GM12878 (cell line): ENCODE measurements around the gene NAA11. TPM values are rescaled to one million over a fixed set of nuclear protein-coding genes. Genes with fewer than 3 reads are reported as not detected.

Experiments used
- BCL11A ChIP-seq: IDR thresholded peaks from 2 replicates; pipeline ENCODE4 v1.6.1; 2011; ENCODE audit warnings: low read depth, low read length
- BHLHE40 ChIP-seq, 2 experiments: fragments of 450-650 bp in 1 of 2; IDR thresholded peaks; 2 replicates each; pipeline ENCODE4 v1.6.1; 2011 to 2017; ENCODE audit warnings: low read depth in 2 of 2, borderline replicate concordance in 1 of 2, improper control_type of control experiment in 1 of 2, low read length in 1 of 2, mild to moderate bottlenecking in 1 of 2
- BMI1 ChIP-seq: fragments of 450-650 bp; IDR thresholded peaks from 2 replicates; pipeline ENCODE4 v1.6.1; 2016; ENCODE audit warnings: mild to moderate bottlenecking, moderate library complexity, borderline replicate concordance
- CHD1 ChIP-seq: IDR thresholded peaks from 2 replicates; pipeline ENCODE4 v1.6.1; 2012; ENCODE audit warnings: low read depth, low read length, improper control_type of control experiment
- CHD2 ChIP-seq: IDR thresholded peaks from 2 replicates; pipeline ENCODE4 v1.6.1; 2011; ENCODE audit warnings: low read depth, low read length, improper control_type of control experiment, borderline replicate concordance
- CHD4 ChIP-seq: fragments of 200-600 bp; sonication (generic); IDR thresholded peaks from 2 replicates; pipeline ENCODE4 v1.6.1; 2016; ENCODE audit warnings: mild to moderate bottlenecking
- CREB1 ChIP-seq: IDR thresholded peaks from 2 replicates; pipeline ENCODE4 v1.6.1; 2012; ENCODE audit warnings: low read depth, mild to moderate bottlenecking, inconsistent platforms
- EP300 ChIP-seq, 2 experiments: fragments of 150-350 bp in 1 of 2; IDR thresholded peaks; 2 replicates each; pipeline ENCODE4 v1.6.1; 2011 to 2012; ENCODE audit warnings: low read depth in 2 of 2, low read length in 2 of 2, borderline replicate concordance in 1 of 2, improper control_type of control experiment in 1 of 2, inconsistent platforms in 1 of 2; ENCODE audit not compliant: control insufficient read depth in 1 of 2
- FOS ChIP-seq: IDR thresholded peaks from 3 replicates; pipeline ENCODE4 v1.6.1; 2011; ENCODE audit warnings: borderline replicate concordance; ENCODE audit not compliant: insufficient read length; ENCODE audit errors: extremely low read depth
- HDAC6 ChIP-seq: fragments of 200-600 bp; sonication (generic); IDR thresholded peaks from one replicate; pipeline ENCODE4 v1.8.0; 2017; ENCODE audit warnings: antibody characterized with exemption; ENCODE audit not compliant: unreplicated experiment
- IKZF1 ChIP-seq: fragments of 450-650 bp; conservative IDR thresholded peaks from 2 replicates; pipeline ENCODE4 v1.6.1; 2017; ENCODE audit warnings: antibody characterized with exemption, mild to moderate bottlenecking
- JUND ChIP-seq: IDR thresholded peaks from 2 replicates; pipeline ENCODE4 v1.6.1; 2012; ENCODE audit warnings: low read depth, mild to moderate bottlenecking, low read length, improper control_type of control experiment, moderate library complexity
- KLF5 ChIP-seq: fragments of 450-650 bp; IDR thresholded peaks from 2 replicates; pipeline ENCODE4 v1.6.1; 2014; ENCODE audit warnings: mild to moderate bottlenecking; ENCODE audit not compliant: partially characterized antibody
- LARP7 ChIP-seq: fragments of 450-650 bp; IDR thresholded peaks from 2 replicates; pipeline ENCODE4 v1.6.1; 2017; ENCODE audit warnings: mild to moderate bottlenecking
- MEF2A ChIP-seq: IDR thresholded peaks from 2 replicates; pipeline ENCODE4 v1.6.1; 2011; ENCODE audit warnings: low read depth, mild to moderate bottlenecking, low read length, moderate library complexity; ENCODE audit not compliant: insufficient read depth
- NFXL1 ChIP-seq: fragments of 450-650 bp; IDR thresholded peaks from 2 replicates; pipeline ENCODE4 v1.6.1; 2017; ENCODE audit warnings: antibody characterized with exemption, mild to moderate bottlenecking, borderline replicate concordance
- POLR2AphosphoS2 ChIP-seq: IDR thresholded peaks from 2 replicates; pipeline ENCODE4 v1.6.1; 2011; ENCODE audit warnings: low read depth, mild to moderate bottlenecking, low read length, improper control_type of control experiment, moderate library complexity
- RAD21 ChIP-seq: IDR thresholded peaks from 2 replicates; pipeline ENCODE4 v1.6.1; 2011; ENCODE audit warnings: mild to moderate bottlenecking, low read depth, low read length, moderate library complexity; ENCODE audit not compliant: insufficient read depth
- RCOR1 ChIP-seq: conservative IDR thresholded peaks from 2 replicates; pipeline ENCODE4 v1.6.1; 2012; ENCODE audit warnings: low read depth, low read length, improper control_type of control experiment
- SIN3A ChIP-seq: IDR thresholded peaks from 2 replicates; pipeline ENCODE4 v1.6.1; 2012; ENCODE audit warnings: low read depth, low read length, improper control_type of control experiment
- SMAD1 ChIP-seq: fragments of 450-650 bp; IDR thresholded peaks from 2 replicates; pipeline ENCODE4 v1.6.1; 2018; ENCODE audit warnings: mild to moderate bottlenecking, low read depth; ENCODE audit not compliant: partially characterized antibody
- SUZ12 ChIP-seq: fragments of 200-600 bp; sonication (generic); IDR thresholded peaks from one replicate; pipeline ENCODE4 v1.6.1; 2018; ENCODE audit warnings: antibody characterized with exemption, mild to moderate bottlenecking; ENCODE audit not compliant: unreplicated experiment
- TBL1XR1 ChIP-seq: IDR thresholded peaks from 2 replicates; pipeline ENCODE4 v1.6.1; 2012; ENCODE audit warnings: low read depth, low read length, improper control_type of control experiment
- TCF3 ChIP-seq: IDR thresholded peaks from 2 replicates; pipeline ENCODE4 v1.6.1; 2012; ENCODE audit warnings: low read depth, mild to moderate bottlenecking, low read length, borderline replicate concordance; ENCODE audit not compliant: insufficient read depth
- YBX1 ChIP-seq: fragments of 450-650 bp; IDR thresholded peaks from 2 replicates; pipeline ENCODE4 v1.6.1; 2016; ENCODE audit warnings: antibody characterized with exemption
- YY1 ChIP-seq: IDR thresholded peaks from 2 replicates; pipeline ENCODE4 v1.6.1; 2011; ENCODE audit warnings: low read depth, mild to moderate bottlenecking, low read length
- ZNF622 ChIP-seq: fragments of 450-650 bp; IDR thresholded peaks from 2 replicates; pipeline ENCODE4 v1.6.1; 2017; ENCODE audit warnings: mild to moderate bottlenecking, inconsistent platforms
- polyA plus RNA-seq, 11 experiments: library from polyadenylated mRNA; depleted of rRNA in 4 of 11; unstranded in 6 of 11; stranded (reverse) in 5 of 11; fragments of >200 nt; fragmentation: Nextera tagmentation in 4 of 11; fragmentation: Illumina TruSeq in 1 of 11; extraction: Ambion mirVana in 4 of 11; extraction: Trizol in 1 of 11; gene quantifications; 1 replicate in 1 of 11; 2 replicates in 10 of 11; pipeline versions ENCODE4 v1.2.1 to v1.2.3, GENCODE V29; 2011 to 2016; ENCODE audit warnings: inconsistent platforms in 2 of 11, missing spikeins in 2 of 11, low read depth in 1 of 11
- total RNA-seq, 4 experiments: library from RNA; depleted of rRNA in 3 of 4; stranded (reverse); fragments of >200 nt in 3 of 4; fragmentation: Illumina TruSeq in 1 of 4; extraction: Trizol in 1 of 4; gene quantifications; 2 replicates each; pipeline versions ENCODE4 v1.2.1 to v1.2.3, GENCODE V29; 2013 to 2021
- TF ChIP-seq, protein P1 (sequence below): fragments of 450-650 bp; IDR thresholded peaks from 2 replicates; pipeline ENCODE4 v1.6.1; 2017; ENCODE audit warnings: mild to moderate bottlenecking, low read depth, inconsistent platforms; ENCODE audit not compliant: poor library complexity, severe bottlenecking
- TF ChIP-seq, protein P2 (sequence below): fragments of 450-650 bp; IDR thresholded peaks from 2 replicates; pipeline ENCODE4 v1.6.1; 2014; ENCODE audit warnings: mild to moderate bottlenecking
- TF ChIP-seq, protein P3 (sequence below): IDR thresholded peaks from 2 replicates; pipeline ENCODE4 v1.6.1; 2012; ENCODE audit warnings: low read depth, low read length, improper control_type of control experiment

Gene NAA11
- total and polyA plus RNA-seq, 10 of the 15 experiments (the other 5 are each of a cell fraction or from before 2014, with no cell fraction given): 0.12 to 0.16 TPM; not detected in 8

DNA sequence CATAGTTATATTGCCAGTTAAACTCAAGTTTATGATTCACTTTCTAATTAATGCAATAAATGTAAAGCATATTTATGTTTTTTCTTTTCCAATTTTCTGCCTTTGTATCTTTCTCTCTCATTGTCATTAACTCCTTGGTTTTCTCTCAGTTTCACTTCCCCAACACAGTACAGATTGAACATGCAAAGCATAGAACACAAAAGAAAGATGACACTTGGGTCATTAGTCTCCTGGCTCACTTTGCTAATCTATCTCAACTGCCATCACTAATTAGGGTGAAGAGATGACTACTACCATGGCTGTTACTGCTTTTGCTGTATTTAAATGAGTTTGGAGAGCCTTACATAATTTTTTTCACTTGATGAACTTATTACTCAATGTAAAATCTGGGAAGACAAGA, 12.3 kb upstream of the NAA11 start (continued):
- TF ChIP-seq, protein P1, sequence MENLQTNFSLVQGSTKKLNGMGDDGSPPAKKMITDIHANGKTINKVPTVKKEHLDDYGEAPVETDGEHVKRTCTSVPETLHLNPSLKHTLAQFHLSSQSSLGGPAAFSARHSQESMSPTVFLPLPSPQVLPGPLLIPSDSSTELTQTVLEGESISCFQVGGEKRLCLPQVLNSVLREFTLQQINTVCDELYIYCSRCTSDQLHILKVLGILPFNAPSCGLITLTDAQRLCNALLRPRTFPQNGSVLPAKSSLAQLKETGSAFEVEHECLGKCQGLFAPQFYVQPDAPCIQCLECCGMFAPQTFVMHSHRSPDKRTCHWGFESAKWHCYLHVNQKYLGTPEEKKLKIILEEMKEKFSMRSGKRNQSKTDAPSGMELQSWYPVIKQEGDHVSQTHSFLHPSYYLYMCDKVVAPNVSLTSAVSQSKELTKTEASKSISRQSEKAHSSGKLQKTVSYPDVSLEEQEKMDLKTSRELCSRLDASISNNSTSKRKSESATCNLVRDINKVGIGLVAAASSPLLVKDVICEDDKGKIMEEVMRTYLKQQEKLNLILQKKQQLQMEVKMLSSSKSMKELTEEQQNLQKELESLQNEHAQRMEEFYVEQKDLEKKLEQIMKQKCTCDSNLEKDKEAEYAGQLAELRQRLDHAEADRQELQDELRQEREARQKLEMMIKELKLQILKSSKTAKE: no peak
- no peak for TF ChIP-seq CHD4
- no peak for TF ChIP-seq LARP7
- TF ChIP-seq SMAD1: peak; percentile 10
- peak; percentile 84 for TF ChIP-seq BMI1
- no peak for TF ChIP-seq RAD21
- TF ChIP-seq NFXL1: no peak
- TF ChIP-seq, protein P2, sequence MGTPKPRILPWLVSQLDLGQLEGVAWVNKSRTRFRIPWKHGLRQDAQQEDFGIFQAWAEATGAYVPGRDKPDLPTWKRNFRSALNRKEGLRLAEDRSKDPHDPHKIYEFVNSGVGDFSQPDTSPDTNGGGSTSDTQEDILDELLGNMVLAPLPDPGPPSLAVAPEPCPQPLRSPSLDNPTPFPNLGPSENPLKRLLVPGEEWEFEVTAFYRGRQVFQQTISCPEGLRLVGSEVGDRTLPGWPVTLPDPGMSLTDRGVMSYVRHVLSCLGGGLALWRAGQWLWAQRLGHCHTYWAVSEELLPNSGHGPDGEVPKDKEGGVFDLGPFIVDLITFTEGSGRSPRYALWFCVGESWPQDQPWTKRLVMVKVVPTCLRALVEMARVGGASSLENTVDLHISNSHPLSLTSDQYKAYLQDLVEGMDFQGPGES: no peak
- TF ChIP-seq FOS: no peak
- TF ChIP-seq IKZF1: peak; percentile 65
- 0 out of 2 replicates have a peak, but pooled peaks have one; percentile 43 for TF ChIP-seq RCOR1
- TF ChIP-seq KLF5: no peak
- no peak for TF ChIP-seq YBX1
- TF ChIP-seq CHD2: 0 out of 2 replicates have a peak, but pooled peaks have one; percentile 17
- TF ChIP-seq SUZ12: no peak
- TF ChIP-seq TBL1XR1: no peak
- TF ChIP-seq HDAC6: no peak
- TF ChIP-seq TCF3: no peak
- peak; percentile 78; the same call in 1 of the 2 replicates for TF ChIP-seq BCL11A
- TF ChIP-seq ZNF622: no peak
- TF ChIP-seq, protein P3, sequence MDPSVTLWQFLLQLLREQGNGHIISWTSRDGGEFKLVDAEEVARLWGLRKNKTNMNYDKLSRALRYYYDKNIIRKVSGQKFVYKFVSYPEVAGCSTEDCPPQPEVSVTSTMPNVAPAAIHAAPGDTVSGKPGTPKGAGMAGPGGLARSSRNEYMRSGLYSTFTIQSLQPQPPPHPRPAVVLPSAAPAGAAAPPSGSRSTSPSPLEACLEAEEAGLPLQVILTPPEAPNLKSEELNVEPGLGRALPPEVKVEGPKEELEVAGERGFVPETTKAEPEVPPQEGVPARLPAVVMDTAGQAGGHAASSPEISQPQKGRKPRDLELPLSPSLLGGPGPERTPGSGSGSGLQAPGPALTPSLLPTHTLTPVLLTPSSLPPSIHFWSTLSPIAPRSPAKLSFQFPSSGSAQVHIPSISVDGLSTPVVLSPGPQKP: no peak
- no peak for TF ChIP-seq MEF2A
- peak in 1 of 2 experiments; percentile 62; a peak in 1 of 4 replicates for TF ChIP-seq BHLHE40 (IDR thresholded peaks at IDR 0.05; ENCODE audit: borderline replicate concordance in 1 of 2, low read depth in 2 of 2, low read length in 1 of 2)
- no peak for TF ChIP-seq POLR2AphosphoS2
- no peak for TF ChIP-seq SIN3A
- TF ChIP-seq CREB1: no peak
- TF ChIP-seq EP300 (IDR thresholded peaks at IDR 0.05; ENCODE audit: borderline replicate concordance in 1 of 2, control insufficient read depth in 1 of 2, low read depth in 2 of 2, low read length in 2 of 2): peak; percentile 46 to 78; a peak in 2 of 4 replicates
- peak; percentile 15; the same call in 1 of the 2 replicates for TF ChIP-seq JUND
- no peak for TF ChIP-seq YY1
- TF ChIP-seq CHD1: no peak
